Breast epithelium (tissue), 4 donors: ENCODE results near the gene CYP4F22. TPM values are rescaled to one million over a fixed set of nuclear protein-coding genes. Genes with fewer than 3 reads are reported as not detected.
A peak's percentile ranks its signal among the peaks of the same experiment; 100 is the strongest.
"Not testable (repeated sequence)": the region's sequence is repeated elsewhere in the genome, so short reads cannot be mapped to it uniquely, and the experiment has no call there.

ENCODE experiments used
- DNase-seq, 2 donors: peaks; one replicate each; pipeline ENCODE4 v3.0.0-alpha.2; 2019; ENCODE audit warnings: low spot score in 2 of 2
- H3K27ac ChIP-seq, 2 donors: fragments of 200-600 bp; sonication (generic) in 1 of 2; one replicate each; pipeline ENCODE4 v1.5.1; 2016 to 2019; ENCODE audit warnings: mild to moderate bottlenecking in 1 of 2
- H3K27me3 ChIP-seq, 2 donors: fragments of 200-600 bp; sonication (generic) in 1 of 2; one replicate each; pipeline versions ENCODE4 v1.5.1 to v1.6.0; 2017 to 2019; ENCODE audit warnings: control low read depth in 1 of 2, mild to moderate bottlenecking in 1 of 2
- H3K36me3 ChIP-seq: fragments of 200-600 bp; one replicate; pipeline ENCODE4 v1.5.1; 2019
- H3K4me1 ChIP-seq, 2 donors: fragments of 200-600 bp; sonication (generic); one replicate each; pipeline ENCODE4 v1.5.1; 2016 to 2019; ENCODE audit warnings: control low read depth in 1 of 2
- H3K4me3 ChIP-seq, 3 donors: fragments of 200-600 bp; sonication (generic); 1 replicate in 2 of 3; 2 replicates in 1 of 3; pipeline ENCODE4 v1.5.1; 2016 to 2019; ENCODE audit warnings: mild to moderate bottlenecking in 3 of 3, moderate library complexity in 2 of 3
- H3K9me3 ChIP-seq, 2 donors: fragments of 200-600 bp; sonication (generic) in 1 of 2; one replicate each; pipeline ENCODE4 v1.5.1; 2016 to 2019; ENCODE audit warnings: control low read depth in 1 of 2
- CTCF ChIP-seq, 3 donors: fragments of 450-650 bp; IDR thresholded peaks; one replicate each; pipeline ENCODE4 v1.5.1; 2016 to 2017; ENCODE audit warnings: antibody characterized with exemption in 3 of 3, mild to moderate bottlenecking in 3 of 3, moderate library complexity in 3 of 3
- POLR2A ChIP-seq: fragments of 450-650 bp; IDR thresholded peaks from one replicate; pipeline ENCODE4 v1.6.1; 2016; ENCODE audit warnings: antibody characterized with exemption, mild to moderate bottlenecking, moderate library complexity
- POLR2AphosphoS5 ChIP-seq, 3 donors: sonication (generic); formaldehyde crosslinking; IDR thresholded peaks; one replicate each; pipeline ENCODE4 v1.6.1; 2017; ENCODE audit warnings: antibody characterized with exemption in 3 of 3
- intact Hi-C: fragments of 100-400 bp; cut with DNase I; formaldehyde crosslinking; loops from one replicate; pipeline ENCODE4 v1.15.1; 2023; ENCODE audit warnings: low total_unique reads
- total RNA-seq, 3 donors: library from RNA; depleted of rRNA; stranded (reverse); fragments of >200 nt; gene quantifications; one replicate each; pipeline ENCODE4 v1.1.0, GENCODE V29; 2016

Gene CYP4F22
- total RNA-seq, 3 donors from 2014 or later: 8.8 to 26.9 (median 9.4) TPM

GRCh38 chr19:15471639-15472101 is 36.7 kb upstream of the CYP4F22 start:
- DNase-seq: peak in 1 of 2 donors; percentile 47
- H3K27ac ChIP-seq: no peak overlapping the region
- intact Hi-C loops: no loop called here
- H3K27me3 ChIP-seq: peaks cover 3 to 30% of the 10 kb centered on the region in 2 donors
- H3K4me1 ChIP-seq: no peaks in the 10 kb centered on the region
- no peaks in the 10 kb centered on the region for H3K9me3 ChIP-seq
- H3K36me3 ChIP-seq: no peaks in the 10 kb centered on the region
- no peak for TF ChIP-seq POLR2AphosphoS5 (IDR thresholded peaks at IDR 0.05)
- H3K4me3 ChIP-seq: no peak overlapping the region

GRCh38 chr19:15473821-15474220 is 34.5 kb upstream of the CYP4F22 start:
- H3K27me3 ChIP-seq: peaks cover 0 to 22% of the 10 kb centered on the region in 2 donors
- intact Hi-C loops, H3K27ac ChIP-seq, H3K9me3 ChIP-seq, H3K36me3 ChIP-seq, H3K4me1 ChIP-seq, H3K4me3 ChIP-seq, DNase-seq: not testable (repeated sequence)

GRCh38 chr19:15475169-15475568 is 33.2 kb upstream of the CYP4F22 start:
- intact Hi-C loops: no loop called here
- H3K9me3 ChIP-seq: no peaks in the 10 kb centered on the region
- no peaks in the 10 kb centered on the region for H3K36me3 ChIP-seq
- no peak overlapping the region for H3K4me3 ChIP-seq
- no peak for DNase-seq
- H3K27me3 ChIP-seq: peaks cover 0 to 10% of the 10 kb centered on the region in 2 donors
- no peaks in the 10 kb centered on the region for H3K4me1 ChIP-seq
- TF ChIP-seq POLR2A: no peak
- no peak for TF ChIP-seq POLR2AphosphoS5 (IDR thresholded peaks at IDR 0.05)
- no peak for TF ChIP-seq CTCF (IDR thresholded peaks at IDR 0.05)
- H3K27ac ChIP-seq: no peak overlapping the region

GRCh38 chr19:15475611-15476010 is 32.7 kb upstream of the CYP4F22 start:
- H3K9me3 ChIP-seq: no peaks in the 10 kb centered on the region
- no peaks in the 10 kb centered on the region for H3K36me3 ChIP-seq
- H3K27me3 ChIP-seq: peaks cover 0 to 7% of the 10 kb centered on the region in 2 donors
- H3K4me1 ChIP-seq: no peaks in the 10 kb centered on the region
- intact Hi-C loops: no loop called here
- TF ChIP-seq POLR2A: no peak
- TF ChIP-seq POLR2AphosphoS5 (IDR thresholded peaks at IDR 0.05): no peak
- no peak for TF ChIP-seq CTCF (IDR thresholded peaks at IDR 0.05)
- DNase-seq: no peak
- H3K27ac ChIP-seq: no peak overlapping the region
- H3K4me3 ChIP-seq: no peak overlapping the region

- TF ChIP-seq POLR2AphosphoS5 (IDR thresholded peaks at IDR 0.05): no peak
- TF ChIP-seq POLR2A: no peak
- TF ChIP-seq CTCF (IDR thresholded peaks at IDR 0.05): no peak
- H3K4me1 ChIP-seq: no peaks in the 10 kb centered on the region
- H3K36me3 ChIP-seq: no peaks in the 10 kb centered on the region
- H3K9me3 ChIP-seq: no peaks in the 10 kb centered on the region
- no peak for DNase-seq
- no peak overlapping the region for H3K4me3 ChIP-seq
- intact Hi-C loops: no loop called here
- H3K27me3 ChIP-seq: peaks cover 0 to 6% of the 10 kb centered on the region in 2 donors
- no peak overlapping the region for H3K27ac ChIP-seq
These were observed 32.0 kb upstream of the CYP4F22 start for GRCh38 chr19:15476325-15476724.

- peak; percentile 73 to 74 for DNase-seq
- Histone ChIP-seq H3K9me3 (no peaks in the 10 kb centered on the region), H3K27me3 (no peaks in the 10 kb centered on the region), H3K36me3 (no peaks in the 10 kb centered on the region), H3K4me3 (no peak within 1 kb of the TSS), H3K4me1 (no peaks in the 10 kb centered on the region), H3K27ac (peak within 1 kb of the TSS; percentile 31 to 52)
- intact Hi-C loops: no loop called here
- peak in 2 of 3 donors; percentile 58 to 71 for TF ChIP-seq CTCF (IDR thresholded peaks at IDR 0.05)
- TF ChIP-seq POLR2AphosphoS5 (IDR thresholded peaks at IDR 0.05): no peak
These were observed 28.7 kb upstream of the CYP4F22 start, which contains the start of gene PGLYRP2 for GRCh38 chr19:15479391-15480345. Gene PGLYRP2, minus strand, starts transcription at chr19:15479501. Its CDS starts 130 bp downstream, at chr19:15479371.

- H3K4me1 ChIP-seq, H3K9me3 ChIP-seq, DNase-seq, intact Hi-C loops, H3K4me3 ChIP-seq, H3K27ac ChIP-seq, H3K27me3 ChIP-seq, H3K36me3 ChIP-seq: not testable (repeated sequence)
These were observed 27.3 kb upstream of the CYP4F22 start for GRCh38 chr19:15480996-15481395.

- H3K4me1 ChIP-seq, H3K4me3 ChIP-seq, H3K36me3 ChIP-seq, H3K9me3 ChIP-seq, intact Hi-C loops, H3K27ac ChIP-seq, DNase-seq, H3K27me3 ChIP-seq: not testable (repeated sequence)
These were observed 22.6 kb upstream of the CYP4F22 start for GRCh38 chr19:15485768-15486167.
